Fibroblast of lung (primary cell): ENCODE results near the gene TEX261.

Experiments used
- CTCF ChIP-seq, 2 donors: IDR thresholded peaks in 1 of 2; conservative IDR thresholded peaks in 1 of 2; 1 replicate in 1 of 2; 2 replicates in 1 of 2; pipeline ENCODE4 v1.5.1; 2011 to 2012; ENCODE audit warnings: low read length in 2 of 2, control low read depth in 1 of 2, inconsistent platforms in 1 of 2, low read depth in 1 of 2, mild to moderate bottlenecking in 1 of 2
- EZH2 ChIP-seq: IDR thresholded peaks from 2 replicates; pipeline ENCODE4 v1.5.1; 2012; ENCODE audit warnings: low read length, control low read depth, mild to moderate bottlenecking; ENCODE audit errors: missing control alignments

- no peak for TF ChIP-seq CTCF (conservative IDR thresholded peaks at IDR 0.05 in 1 of 2, IDR thresholded peaks at IDR 0.05 in 1 of 2; ENCODE audit: low read depth in 1 of 2, low read length in 2 of 2)
- TF ChIP-seq EZH2: no peak
Measured at GRCh38 chr2:70967189-70967588, 27.5 kb downstream of the TEX261 start.
